B cell (primary cell): ENCODE data around the gene PAX2. TPM values are rescaled to one million over a fixed set of nuclear protein-coding genes. Genes with fewer than 3 reads are reported as not detected.

Source experiments
- ATAC-seq: fragments of 200-7000 bp; cut with Tn5 transposase; one replicate; pipeline ENCODE4 v1.10.0; 2021; ENCODE audit warnings: low read depth, mild to moderate bottlenecking, moderate number of reproducible peaks, moderate library complexity
- CTCF ChIA-PET: fragments of 350-600 bp; sonication (Branson Sonifier 250); formaldehyde crosslinking; loops from one replicate; lab custom pipeline; 2021; ENCODE audit warnings: antibody characterized with exemption, inconsistent platforms; lab: Charles Lee
- POLR2A ChIA-PET: fragments of 350-600 bp; sonication (Branson Sonifier 250); formaldehyde crosslinking; loops from one replicate; lab custom pipeline; 2021; ENCODE audit warnings: antibody characterized with exemption; lab: Charles Lee
- DNase-seq: peaks from one replicate; pipeline ENCODE4 v3.0.0; 2013
- H2AFZ ChIP-seq: 2 replicates; pipeline ENCODE4 v1.6.1; 2012; ENCODE audit warnings: mild to moderate bottlenecking, low read depth, low read length; ENCODE audit not compliant: insufficient read depth, poor library complexity, severe bottlenecking
- H3K27ac ChIP-seq, 2 donors: 1 replicate in 1 of 2; 2 replicates in 1 of 2; pipeline ENCODE4 v1.5.1; 2012 to 2013; ENCODE audit warnings: low read length in 2 of 2, mild to moderate bottlenecking in 2 of 2, moderate library complexity in 1 of 2
- H3K27me3 ChIP-seq, 4 experiments: fragments of 200-600 bp in 1 of 4; sonication (generic) in 1 of 4; replicated peaks in 1 of 4; 1 replicate in 2 of 4; 2 replicates in 2 of 4; pipeline versions ENCODE4 v1.6.1 to v1.7.0; 2013 to 2016; ENCODE audit warnings: low read length in 3 of 4, mild to moderate bottlenecking in 2 of 4, mixed read lengths in 1 of 4, moderate library complexity in 1 of 4; ENCODE audit not compliant: insufficient read depth in 4 of 4, control insufficient read depth in 3 of 4; ENCODE audit errors: control extremely low read depth in 1 of 4
- H3K36me3 ChIP-seq, 2 experiments: replicated peaks in 1 of 2; 1 replicate in 1 of 2; 2 replicates in 1 of 2; pipeline versions ENCODE4 v1.6.1 to v1.7.1; 2013; ENCODE audit warnings: low read length in 1 of 2; ENCODE audit not compliant: insufficient read depth in 2 of 2, control insufficient read depth in 1 of 2; ENCODE audit errors: control extremely low read depth in 1 of 2, extremely low read depth in 1 of 2
- H3K4me1 ChIP-seq, 2 donors: fragments of 200-600 bp in 1 of 2; sonication (generic) in 1 of 2; 1 replicate in 1 of 2; 2 replicates in 1 of 2; pipeline versions ENCODE4 v1.5.1 to v1.6.1; 2013 to 2017; ENCODE audit warnings: low read length in 2 of 2; ENCODE audit not compliant: control insufficient read depth in 2 of 2, insufficient read depth in 2 of 2
- H3K4me2 ChIP-seq: replicated peaks from 2 replicates; pipeline ENCODE3; 2012; ENCODE audit warnings: mild to moderate bottlenecking, low read depth, low read length; ENCODE audit not compliant: poor library complexity, severe bottlenecking
- H3K4me3 ChIP-seq, 5 experiments: fragments of 200-600 bp in 1 of 5; sonication (generic) in 1 of 5; 1 replicate in 3 of 5; 2 replicates in 2 of 5; pipeline versions ENCODE4 v1.5.1 to v1.7.0; 2011 to 2016; ENCODE audit warnings: low read length in 4 of 5, mild to moderate bottlenecking in 4 of 5, low read depth in 2 of 5, control low read depth in 1 of 5, moderate library complexity in 1 of 5; ENCODE audit not compliant: insufficient read depth in 1 of 5; ENCODE audit errors: control extremely low read depth in 1 of 5, extremely low read depth in 1 of 5
- H3K79me2 ChIP-seq: fragments of 200-600 bp; sonication (generic); one replicate; pipeline ENCODE4 v1.6.0; 2016; ENCODE audit warnings: low read length; ENCODE audit not compliant: control insufficient read depth, insufficient read depth
- H3K9ac ChIP-seq: fragments of 200-600 bp; sonication (generic); 2 replicates; pipeline ENCODE4 v1.6.1; 2017; ENCODE audit warnings: mild to moderate bottlenecking, low read length, moderate library complexity
- H3K9me3 ChIP-seq, 3 donors: one replicate each; pipeline versions ENCODE4 v1.6.1 to v1.7.1; 2013; ENCODE audit warnings: low read length in 2 of 3; ENCODE audit not compliant: control insufficient read depth in 2 of 3, insufficient read depth in 1 of 3; ENCODE audit errors: control extremely low read depth in 1 of 3
- H4K20me1 ChIP-seq: 2 replicates; pipeline ENCODE4 v1.6.0; 2012; ENCODE audit warnings: mild to moderate bottlenecking, low read length; ENCODE audit not compliant: insufficient read depth, control insufficient read depth, poor library complexity, severe bottlenecking
- H3K27ac Mint-ChIP-seq: one replicate; pipeline ENCODE4 v1.8.0; 2021; ENCODE audit warnings: mixed read lengths
- H3K27me3 Mint-ChIP-seq: one replicate; pipeline ENCODE4 v1.8.0; 2021; ENCODE audit warnings: mixed read lengths
- H3K4me1 Mint-ChIP-seq: one replicate; pipeline ENCODE4 v1.8.0; 2021; ENCODE audit warnings: mixed read lengths
- H3K4me3 Mint-ChIP-seq: one replicate; pipeline ENCODE4 v1.8.0; 2021; ENCODE audit warnings: mixed read lengths
- H3K9me3 Mint-ChIP-seq: one replicate; pipeline ENCODE4 v1.8.0; 2022; ENCODE audit warnings: mixed read lengths; ENCODE audit not compliant: insufficient read depth
- CTCF ChIP-seq: fragments of 200-600 bp; IDR thresholded peaks from one replicate; pipeline ENCODE4 v1.8.0; 2022; ENCODE audit warnings: antibody characterized with exemption, mild to moderate bottlenecking
- EZH2 ChIP-seq: IDR thresholded peaks from 2 replicates; pipeline ENCODE4 v1.6.1; 2012; ENCODE audit warnings: borderline replicate concordance, low read depth, mild to moderate bottlenecking, moderate library complexity, low read length; ENCODE audit not compliant: insufficient read depth, poor library complexity, severe bottlenecking
- WGBS: methylation state at CpG from one replicate; pipeline ENCODE4 v1.1.5; 2013; ENCODE audit warnings: missing lambda C conversion rate; ENCODE audit not compliant: insufficient coverage; 5-methylcytosine and 5-hydroxymethylcytosine counted together
- intact Hi-C: fragments of 100-400 bp; cut with micrococcal nuclease; formaldehyde crosslinking; loops from one replicate; pipeline ENCODE4 v1.10.0; 2022
- polyA plus RNA-seq: library from polyadenylated mRNA; depleted of rRNA; stranded (reverse); fragments of >200 nt; gene quantifications from 2 replicates; pipeline ENCODE4 v1.2.3, GENCODE V29; 2012
- total RNA-seq, 2 donors: library from RNA; stranded (reverse); fragments of 120-200 nt in 1 of 2; gene quantifications; 1 replicate in 1 of 2; 2 replicates in 1 of 2; pipeline versions ENCODE4 v1.2.3 to v1.2.4, GENCODE V29; 2013 to 2022

The PAX2 gene
- total and polyA plus RNA-seq, 2 donors (not counting 1 experiment from before 2014, with no cell fraction given): 0.12 TPM; not detected in 1

GRCh38 chr10:100872034-100872791 lies 126.8 kb downstream of the PAX2 start:
- H3K79me2 ChIP-seq: no peaks in the 10 kb centered on the region
- no peaks in the 10 kb centered on the region for H3K36me3 ChIP-seq
- Mint-ChIP-seq H3K27me3 (peaks cover 31% of the 10 kb centered on the region), H3K27ac (no peak overlapping the region), H3K4me1 (no peaks in the 10 kb centered on the region), H3K4me3 (no peak overlapping the region), H3K9me3 (no peaks in the 10 kb centered on the region)
- ATAC-seq (peak; percentile 54), DNase-seq (peak; percentile 66)
- TF ChIP-seq EZH2: no peak
- peak; percentile 70 for TF ChIP-seq CTCF
- H3K4me1 ChIP-seq: no peaks in the 10 kb centered on the region
- no peaks in the 10 kb centered on the region for H4K20me1 ChIP-seq
- no peaks in the 10 kb centered on the region for H3K9me3 ChIP-seq
- ChIA-PET POLR2A (no interaction called here), CTCF (interaction anchor here (1.2 to 2.6 kb wide), 5 partner anchors 9 to 334 kb away, joined by 3 to 11 read pairs (median 4); no protein-coding TSS in a partner anchor)
- H3K27me3 ChIP-seq: peaks cover 0 to 17% (median 1%) of the 10 kb centered on the region in 4 experiments
- WGBS: 91% methylated on average over 6 of the region's 11 CpGs
- no peak overlapping the region for H2AFZ ChIP-seq
- H3K4me2 ChIP-seq: no peak overlapping the region
- no peak overlapping the region for H3K4me3 ChIP-seq
- no peak overlapping the region for H3K9ac ChIP-seq
- intact Hi-C loops: loop anchor here (2.0 to 10.0 kb wide), 2 partner anchors 309 to 437 kb away; no protein-coding TSS in a partner anchor
- H3K27ac ChIP-seq: no peak overlapping the region
